Adrenal gland (tissue), 12 donors: ENCODE results near the gene RFC2. TPM values are rescaled to one million over a fixed set of nuclear protein-coding genes. Genes with fewer than 3 reads are reported as not detected.
"Not testable (repeated sequence)": the region's sequence is repeated elsewhere in the genome, so short reads cannot be mapped to it uniquely, and the experiment has no call there.

Experiments used
- DNase-seq, 7 donors: peaks; one replicate each; pipeline ENCODE4 v3.0.0-alpha.2; 2019 to 2020
- H3K27ac ChIP-seq, 5 donors: fragments of 200-600 bp; sonication (generic) in 4 of 5; 1 replicate in 3 of 5; 2 replicates in 2 of 5; pipeline versions ENCODE4 v1.5.1 to v1.8.0; 2016 to 2020; ENCODE audit warnings: mild to moderate bottlenecking in 1 of 5
- H3K27me3 ChIP-seq: fragments of 200-600 bp; 2 replicates; pipeline ENCODE4 v1.8.0; 2021
- H3K36me3 ChIP-seq, 2 donors: fragments of 200-600 bp; replicated peaks in 1 of 2; 1 replicate in 1 of 2; 2 replicates in 1 of 2; pipeline versions ENCODE4 v1.5.1 to v1.8.0; 2018 to 2022
- H3K4me1 ChIP-seq, 2 donors: fragments of 200-600 bp; replicated peaks in 1 of 2; 1 replicate in 1 of 2; 2 replicates in 1 of 2; pipeline versions ENCODE4 v1.5.1 to v1.8.0; 2018 to 2021
- H3K4me3 ChIP-seq, 4 donors: fragments of 200-600 bp; sonication (generic) in 3 of 4; one replicate each; pipeline ENCODE4 v1.5.1; 2016 to 2018
- H3K9me3 ChIP-seq, 3 donors: fragments of 200-600 bp; sonication (generic) in 1 of 3; replicated peaks in 1 of 3; 1 replicate in 2 of 3; 2 replicates in 1 of 3; pipeline versions ENCODE4 v1.5.1 to v1.8.0; 2016 to 2021
- POLR2A ChIP-seq, 2 donors: fragments of 450-650 bp; IDR thresholded peaks; one replicate each; pipeline ENCODE4 v1.6.1; 2017; ENCODE audit warnings: antibody characterized with exemption in 2 of 2, mild to moderate bottlenecking in 2 of 2, moderate library complexity in 1 of 2
- WGBS, 4 donors: extraction: QIAGEN DNeasy Blood & Tissue Kit in 2 of 4; methylation state at CpG; one replicate each; pipeline versions ENCODE4 v1.1.5 to v1.1.7; 2013 to 2017; 5-methylcytosine and 5-hydroxymethylcytosine counted together
- intact Hi-C, 2 donors: fragments of 100-400 bp; cut with DNase I; formaldehyde crosslinking; loops; one replicate each; pipeline versions ENCODE4 v1.14.1 to v1.15.0; 2022 to 2023
- polyA plus RNA-seq, 3 donors: library from polyadenylated mRNA; stranded (reverse); fragments of 200-250 nt in 2 of 3; fragments of 350-450 nt in 1 of 3; fragmentation: Illumina TruSeq in 1 of 3; extraction: RNeasy Lipid Tissue Mini Kit (QIAGEN cat#74804) in 1 of 3; gene quantifications; one replicate each; pipeline ENCODE4 v1.2.3, GENCODE V29; 2013 to 2014
- total RNA-seq, 9 donors: library from RNA; depleted of rRNA in 4 of 9; stranded (reverse); fragments of >200 nt in 4 of 9; fragments of 120-200 nt in 1 of 9; fragmentation: NEBNext Ultra II Directional in 1 of 9; extraction: Animal tissue kit (Norgen Biotek cat#: 25700) in 1 of 9; gene quantifications; one replicate each; pipeline versions ENCODE4 v1.1.0 to v1.2.4, GENCODE V29; 2013 to 2023
- TF ChIP-seq, protein P1 (sequence below), 6 experiments: fragments of 450-650 bp in 4 of 6; fragments of 200-600 bp in 2 of 6; sonication (generic) in 1 of 6; IDR thresholded peaks; 1 replicate in 5 of 6; 2 replicates in 1 of 6; pipeline versions ENCODE4 v1.5.1 to v1.8.0; 2016 to 2021; ENCODE audit warnings: antibody characterized with exemption in 6 of 6, mild to moderate bottlenecking in 2 of 6, moderate library complexity in 1 of 6
- donor health status: healthy with polysubstance abuse.
- donor health status: Bipolar disorder and iron deficiency.
- donor health status: DM: yes; HTN: yes; CAD: no.
- donor health status: DM: no; HTN: no; CAD: no.
- donor health status: DM: no; HTN: no; CAD: no.
- donor health status: DM: yes; HTN: yes; CAD: no.

Gene RFC2
- total and polyA plus RNA-seq, 12 donors: 9.3 to 23.2 (median 14.6) TPM

DNA sequence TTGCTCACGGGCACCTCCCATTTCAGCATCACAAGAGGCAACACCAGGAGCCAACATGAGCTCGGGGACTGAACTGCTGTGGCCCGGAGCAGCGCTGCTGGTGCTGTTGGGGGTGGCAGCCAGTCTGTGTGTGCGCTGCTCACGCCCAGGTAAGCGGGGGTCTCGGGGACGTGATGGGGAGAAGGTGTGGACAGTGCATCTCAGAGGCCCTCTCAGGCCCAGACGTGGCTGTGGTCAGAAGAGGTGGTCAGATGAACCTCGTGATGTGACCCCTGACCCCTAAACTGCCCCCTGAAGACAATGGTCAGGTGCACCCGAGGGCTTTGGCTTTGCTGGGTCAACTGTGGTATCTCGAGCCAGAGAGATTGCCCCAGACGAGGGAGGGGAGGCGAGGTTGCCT, 38.3 kb downstream of the RFC2 start:
- no peaks in the 10 kb centered on the region for H3K4me1 ChIP-seq
- no peak for TF ChIP-seq POLR2A (IDR thresholded peaks at IDR 0.05)
- TF ChIP-seq, protein P1, sequence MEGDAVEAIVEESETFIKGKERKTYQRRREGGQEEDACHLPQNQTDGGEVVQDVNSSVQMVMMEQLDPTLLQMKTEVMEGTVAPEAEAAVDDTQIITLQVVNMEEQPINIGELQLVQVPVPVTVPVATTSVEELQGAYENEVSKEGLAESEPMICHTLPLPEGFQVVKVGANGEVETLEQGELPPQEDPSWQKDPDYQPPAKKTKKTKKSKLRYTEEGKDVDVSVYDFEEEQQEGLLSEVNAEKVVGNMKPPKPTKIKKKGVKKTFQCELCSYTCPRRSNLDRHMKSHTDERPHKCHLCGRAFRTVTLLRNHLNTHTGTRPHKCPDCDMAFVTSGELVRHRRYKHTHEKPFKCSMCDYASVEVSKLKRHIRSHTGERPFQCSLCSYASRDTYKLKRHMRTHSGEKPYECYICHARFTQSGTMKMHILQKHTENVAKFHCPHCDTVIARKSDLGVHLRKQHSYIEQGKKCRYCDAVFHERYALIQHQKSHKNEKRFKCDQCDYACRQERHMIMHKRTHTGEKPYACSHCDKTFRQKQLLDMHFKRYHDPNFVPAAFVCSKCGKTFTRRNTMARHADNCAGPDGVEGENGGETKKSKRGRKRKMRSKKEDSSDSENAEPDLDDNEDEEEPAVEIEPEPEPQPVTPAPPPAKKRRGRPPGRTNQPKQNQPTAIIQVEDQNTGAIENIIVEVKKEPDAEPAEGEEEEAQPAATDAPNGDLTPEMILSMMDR (IDR thresholded peaks at IDR 0.05): no peak
- H3K27me3 ChIP-seq: no peaks in the 10 kb centered on the region
- 57 to 85% (median 81%) methylated on average over 5 to 15 of the region's 15 CpGs for WGBS, 4 donors
- intact Hi-C loops: loop anchor here in 1 of 2 donors (10.0 kb wide), 1 partner anchor 351 kb away; the partner anchor contains the start of gene TMEM270
- no peaks in the 10 kb centered on the region for H3K36me3 ChIP-seq
- no peak for DNase-seq
- H3K4me3 ChIP-seq: no peak overlapping the region
- no peak overlapping the region for H3K27ac ChIP-seq
- no peaks in the 10 kb centered on the region for H3K9me3 ChIP-seq

GRCh38 chr7:74214816-74215630, 39.2 kb downstream of the RFC2 start:
- DNase-seq: no peak
- Histone ChIP-seq H3K4me1 (no peaks in the 10 kb centered on the region), H3K36me3 (no peaks in the 10 kb centered on the region), H3K27me3 (no peaks in the 10 kb centered on the region), H3K9me3 (no peaks in the 10 kb centered on the region), H3K27ac (no peak overlapping the region), H3K4me3 (no peak overlapping the region)
- intact Hi-C loops: loop anchor here in 1 of 2 donors (10.0 kb wide), 1 partner anchor 350 kb away; the partner anchor contains the start of gene TMEM270
- WGBS, 4 donors: 83 to 90% (median 88%) methylated on average over 14 to 21 of the region's 21 CpGs
- no peak for TF ChIP-seq POLR2A (IDR thresholded peaks at IDR 0.05)
- TF ChIP-seq, protein P1 (IDR thresholded peaks at IDR 0.05): no peak

DNA sequence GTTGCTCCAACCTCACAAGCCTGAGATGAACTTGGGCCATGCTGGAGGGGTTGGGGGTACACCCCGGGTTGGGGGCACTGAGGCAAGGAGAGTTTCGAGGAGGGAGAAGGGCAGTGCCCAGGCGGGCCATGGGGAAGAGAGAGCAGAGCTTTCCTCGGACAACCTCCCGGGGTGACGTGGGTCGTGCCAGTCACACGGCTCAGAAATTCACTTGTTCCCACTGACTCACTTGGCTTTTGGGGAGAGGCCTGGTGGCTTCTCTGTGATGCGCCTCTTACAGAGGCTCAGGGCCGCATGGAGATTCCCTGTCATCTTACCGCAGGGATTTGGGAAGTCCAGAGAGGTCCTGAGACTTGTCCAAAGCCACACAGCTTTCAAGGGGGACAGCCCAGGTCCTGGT, 41.5 kb downstream of the RFC2 start:
- peaks cover 0 to 4% of the 10 kb centered on the region in 2 donors for H3K4me1 ChIP-seq
- H3K36me3 ChIP-seq: no peaks in the 10 kb centered on the region
- intact Hi-C loops: loop anchor here in 1 of 2 donors (10.0 kb wide), 1 partner anchor 348 kb away; the partner anchor contains the start of gene TMEM270
- no peak overlapping the region for H3K27ac ChIP-seq
- DNase-seq: no peak
- WGBS, 4 donors: 85 to 91% (median 88%) methylated on average over 8 to 11 of the region's 11 CpGs
- H3K4me3 ChIP-seq: no peak overlapping the region
- no peaks in the 10 kb centered on the region for H3K27me3 ChIP-seq
- TF ChIP-seq POLR2A (IDR thresholded peaks at IDR 0.05): no peak
- TF ChIP-seq, protein P1 (IDR thresholded peaks at IDR 0.05): no peak
- H3K9me3 ChIP-seq: no peaks in the 10 kb centered on the region

- WGBS, 4 donors: 85 to 92% (median 89%) methylated on average over 7 of the region's 7 CpGs
- intact Hi-C loops: loop anchor here in 1 of 2 donors (10.0 kb wide), 1 partner anchor 87 kb away; no protein-coding TSS in a partner anchor
- H3K36me3 ChIP-seq: not testable (repeated sequence)
Measured at GRCh38 chr7:74208241-74208640, 46.0 kb downstream of the RFC2 start.

More at GRCh38 chr7:74208241-74208640, 46.0 kb downstream of the RFC2 start:
- H3K4me3 ChIP-seq, DNase-seq, H3K27ac ChIP-seq, H3K27me3 ChIP-seq, H3K9me3 ChIP-seq, H3K4me1 ChIP-seq: not testable (repeated sequence)
